Mucosa of descending colon (tissue), 3 donors: ENCODE measurements around the gene TBX10. TPM values are rescaled to one million over a fixed set of nuclear protein-coding genes. Genes with fewer than 3 reads are reported as not detected.

Experiments used
- ATAC-seq: fragments of 200-7000 bp; cut with Tn5 transposase; one replicate; pipeline ENCODE4 v1.9.1; 2020; ENCODE audit warnings: mild to moderate bottlenecking, moderate library complexity
- DNase-seq, 3 donors: peaks; one replicate each; pipeline ENCODE4 v3.0.0-alpha.2; 2020
- H3K36me3 ChIP-seq: fragments of 200-600 bp; one replicate; pipeline ENCODE4 v1.8.0; 2021; ENCODE audit warnings: low read depth, mild to moderate bottlenecking
- H3K4me1 ChIP-seq: fragments of 200-600 bp; one replicate; pipeline ENCODE4 v1.8.0; 2021; ENCODE audit warnings: low read depth, mild to moderate bottlenecking
- H3K4me3 ChIP-seq: fragments of 200-600 bp; one replicate; pipeline ENCODE4 v1.8.0; 2021; ENCODE audit warnings: mild to moderate bottlenecking
- H3K9me3 ChIP-seq: fragments of 200-600 bp; one replicate; pipeline ENCODE4 v1.8.0; 2021; ENCODE audit warnings: mild to moderate bottlenecking
- CTCF ChIP-seq: fragments of 200-600 bp; IDR thresholded peaks from one replicate; pipeline ENCODE4 v1.8.0; 2022; ENCODE audit warnings: antibody characterized with exemption, mild to moderate bottlenecking
- intact Hi-C, 2 donors: fragments of 100-400 bp; cut with DNase I in 1 of 2; cut with micrococcal nuclease in 1 of 2; formaldehyde crosslinking; loops; one replicate each; pipeline versions ENCODE4 v1.11.0 to v1.11.1; 2022; cut with DNase I, micrococcal nuclease
- total RNA-seq, 3 donors: library from RNA; stranded (reverse); fragmentation: NEBNext Ultra II Directional in 2 of 3; extraction: Animal tissue kit (Norgen Biotek cat#: 25700) in 2 of 3; gene quantifications; one replicate each; pipeline versions ENCODE4 v1.2.1 to v1.2.4, GENCODE V29; 2021 to 2023
- donor health status: DM: no; HTN: no; CAD: no; lungs with moderate emphysema.
- donor health status: DM: no; HTN: no; CAD: no.
- donor health status: DM: no; HTN: yes; CAD: no.

TBX10 gene
- total RNA-seq, 3 donors from 2014 or later = 3.7 to 19.1 (median 9.6) TPM

- Histone ChIP-seq H3K4me3 (no peak overlapping the region), H3K9me3 (no peaks in the 10 kb centered on the region), H3K4me1 (peaks cover 5% of the 10 kb centered on the region), H3K36me3 (peaks cover 4% of the 10 kb centered on the region)
- TF ChIP-seq CTCF = peak; percentile 35
- intact Hi-C loops = no loop called here
- DNase-seq = peak; percentile 73 to 86 (median 78)
- ATAC-seq = peak; percentile 84
Observed at GRCh38 chr11:67613960-67614715, 25.4 kb downstream of the TBX10 start.

GRCh38 chr11:67613313-67613959 lies 26.1 kb downstream of the TBX10 start:
- DNase-seq (peak in 1 of 3 donors; percentile 51), ATAC-seq (no peak)
- no peak for TF ChIP-seq CTCF
- Histone ChIP-seq H3K4me3 (no peak overlapping the region), H3K9me3 (no peaks in the 10 kb centered on the region), H3K4me1 (peaks cover 5% of the 10 kb centered on the region), H3K36me3 (peaks cover 4% of the 10 kb centered on the region)
- intact Hi-C loops = no loop called here

- no peak for ATAC-seq
- peaks cover 4% of the 10 kb centered on the region for H3K36me3 ChIP-seq
Observed at GRCh38 chr11:67612751-67613150, 26.8 kb downstream of the TBX10 start.

GRCh38 chr11:67611704-67612587 lies 27.6 kb downstream of the TBX10 start:
- DNase-seq (no peak), ATAC-seq (no peak)
- intact Hi-C loops = no loop called here
- peaks cover 4% of the 10 kb centered on the region for H3K36me3 ChIP-seq
- peaks cover 14% of the 10 kb centered on the region for H3K4me1 ChIP-seq
- H3K4me3 ChIP-seq = no peak overlapping the region
- H3K9me3 ChIP-seq = no peaks in the 10 kb centered on the region
- TF ChIP-seq CTCF = no peak

More at GRCh38 chr11:67612751-67613150, 26.8 kb downstream of the TBX10 start:
- H3K9me3 ChIP-seq = no peaks in the 10 kb centered on the region
- TF ChIP-seq CTCF = no peak
- H3K4me3 ChIP-seq = no peak overlapping the region
- peaks cover 8% of the 10 kb centered on the region for H3K4me1 ChIP-seq
- DNase-seq = peak in 1 of 3 donors; percentile 58
- intact Hi-C loops = no loop called here

- no peak for ATAC-seq
- Histone ChIP-seq H3K36me3 (peaks cover 4% of the 10 kb centered on the region), H3K4me1 (peaks cover 14% of the 10 kb centered on the region), H3K4me3 (no peak overlapping the region), H3K9me3 (no peaks in the 10 kb centered on the region)
- TF ChIP-seq CTCF = no peak
- intact Hi-C loops = no loop called here
- DNase-seq = peak in 1 of 3 donors; percentile 52
Observed at GRCh38 chr11:67611165-67611564, 28.4 kb downstream of the TBX10 start.
